Measurements from ENCODE around the gene VSIR.

DNA sequence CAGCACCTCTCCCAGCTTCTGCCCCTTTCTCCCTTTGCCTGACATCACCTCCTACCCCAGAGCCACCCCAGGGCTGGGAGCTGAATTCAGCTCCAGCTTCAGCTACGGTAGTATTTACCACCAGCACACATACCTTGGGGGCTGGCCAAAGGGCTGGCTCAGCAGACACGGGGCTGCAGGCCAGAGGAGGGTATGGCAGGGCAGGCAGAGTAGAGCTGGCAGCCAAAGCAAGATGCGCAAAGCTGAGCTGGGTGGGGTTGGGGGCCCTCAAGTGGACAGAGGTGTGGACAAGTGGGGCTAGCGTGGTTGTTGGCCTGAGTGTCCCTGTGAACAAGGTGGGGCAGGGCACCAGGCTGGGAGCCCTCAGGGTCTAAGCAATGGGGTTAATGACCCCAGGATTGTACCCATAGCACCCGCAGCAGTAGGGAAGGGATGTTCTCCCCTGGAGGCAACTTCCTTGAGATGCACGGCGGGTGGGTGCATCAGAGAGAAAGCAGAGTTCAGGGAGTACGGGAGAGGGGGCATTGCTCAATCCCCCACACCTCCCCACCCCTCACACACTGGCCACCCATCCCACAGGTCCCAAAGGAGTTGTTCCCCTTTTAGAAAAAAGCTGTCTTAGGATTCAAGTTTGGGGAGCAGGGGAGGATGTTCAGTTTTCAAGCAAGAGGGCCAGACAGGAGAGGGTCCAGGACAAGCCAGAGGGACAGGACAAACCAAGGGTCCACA is 8.0 kb downstream of the VSIR start:
- TF ChIP-seq, protein P1, sequence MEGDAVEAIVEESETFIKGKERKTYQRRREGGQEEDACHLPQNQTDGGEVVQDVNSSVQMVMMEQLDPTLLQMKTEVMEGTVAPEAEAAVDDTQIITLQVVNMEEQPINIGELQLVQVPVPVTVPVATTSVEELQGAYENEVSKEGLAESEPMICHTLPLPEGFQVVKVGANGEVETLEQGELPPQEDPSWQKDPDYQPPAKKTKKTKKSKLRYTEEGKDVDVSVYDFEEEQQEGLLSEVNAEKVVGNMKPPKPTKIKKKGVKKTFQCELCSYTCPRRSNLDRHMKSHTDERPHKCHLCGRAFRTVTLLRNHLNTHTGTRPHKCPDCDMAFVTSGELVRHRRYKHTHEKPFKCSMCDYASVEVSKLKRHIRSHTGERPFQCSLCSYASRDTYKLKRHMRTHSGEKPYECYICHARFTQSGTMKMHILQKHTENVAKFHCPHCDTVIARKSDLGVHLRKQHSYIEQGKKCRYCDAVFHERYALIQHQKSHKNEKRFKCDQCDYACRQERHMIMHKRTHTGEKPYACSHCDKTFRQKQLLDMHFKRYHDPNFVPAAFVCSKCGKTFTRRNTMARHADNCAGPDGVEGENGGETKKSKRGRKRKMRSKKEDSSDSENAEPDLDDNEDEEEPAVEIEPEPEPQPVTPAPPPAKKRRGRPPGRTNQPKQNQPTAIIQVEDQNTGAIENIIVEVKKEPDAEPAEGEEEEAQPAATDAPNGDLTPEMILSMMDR (IDR thresholded peaks at IDR 0.05 in 8 of 11, conservative IDR thresholded peaks at IDR 0.05 in 3 of 11): no peak
- TF ChIP-seq POLR2A (IDR thresholded peaks at IDR 0.05) (no peak), POLR2AphosphoS5 (IDR thresholded peaks at IDR 0.05) (peak in 2 of 3 donors; percentile 26 to 74)
